ENCODE data around the gene GPC5. TPM values are rescaled to one million over a fixed set of nuclear protein-coding genes. Genes with fewer than 3 reads are reported as not detected.

The GPC5 gene
- total and polyA plus RNA-seq, 9 donors = 0.10 to 1.5 (median 0.38) TPM

DNA sequence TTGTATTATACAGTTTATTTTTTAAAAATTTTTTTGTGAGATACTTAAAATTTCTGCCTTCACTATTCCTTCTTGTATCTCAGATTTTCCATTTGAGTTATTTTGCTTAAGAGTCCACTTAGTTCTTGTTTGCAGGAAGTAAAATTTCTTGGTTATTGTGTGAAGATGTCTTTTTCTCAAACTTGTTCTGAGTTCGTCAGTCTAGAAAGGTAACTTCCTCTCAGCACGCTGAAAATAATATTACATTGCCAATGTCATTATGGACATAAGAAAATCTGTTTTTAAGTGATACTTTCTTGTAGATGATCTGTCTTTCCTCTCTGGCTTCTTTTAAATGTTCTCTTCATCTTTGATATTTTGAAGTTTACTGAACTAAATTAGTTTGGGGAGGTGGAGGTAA is 1096.5 kb downstream of the GPC5 start:
- Histone ChIP-seq H3K27ac (no peak overlapping the region), H3K4me1 (ENCODE audit: insufficient read depth) (no peaks in the 10 kb centered on the region), H3K36me3 (no peaks in the 10 kb centered on the region), H3K27me3 (no peaks in the 10 kb centered on the region), H3K9me3 (no peaks in the 10 kb centered on the region), H3K4me3 (no peak overlapping the region)
- intact Hi-C loops (cut with DNase I) = no loop called here
- no peak for DNase-seq
- WGBS, 3 donors = 92 to 94% (median 93%) methylated on average over 2 of the region's 2 CpGs
- no peak for TF ChIP-seq POLR2A (IDR thresholded peaks at IDR 0.05)
- TF ChIP-seq EP300 (IDR thresholded peaks at IDR 0.05) = no peak
- TF ChIP-seq, protein P1, sequence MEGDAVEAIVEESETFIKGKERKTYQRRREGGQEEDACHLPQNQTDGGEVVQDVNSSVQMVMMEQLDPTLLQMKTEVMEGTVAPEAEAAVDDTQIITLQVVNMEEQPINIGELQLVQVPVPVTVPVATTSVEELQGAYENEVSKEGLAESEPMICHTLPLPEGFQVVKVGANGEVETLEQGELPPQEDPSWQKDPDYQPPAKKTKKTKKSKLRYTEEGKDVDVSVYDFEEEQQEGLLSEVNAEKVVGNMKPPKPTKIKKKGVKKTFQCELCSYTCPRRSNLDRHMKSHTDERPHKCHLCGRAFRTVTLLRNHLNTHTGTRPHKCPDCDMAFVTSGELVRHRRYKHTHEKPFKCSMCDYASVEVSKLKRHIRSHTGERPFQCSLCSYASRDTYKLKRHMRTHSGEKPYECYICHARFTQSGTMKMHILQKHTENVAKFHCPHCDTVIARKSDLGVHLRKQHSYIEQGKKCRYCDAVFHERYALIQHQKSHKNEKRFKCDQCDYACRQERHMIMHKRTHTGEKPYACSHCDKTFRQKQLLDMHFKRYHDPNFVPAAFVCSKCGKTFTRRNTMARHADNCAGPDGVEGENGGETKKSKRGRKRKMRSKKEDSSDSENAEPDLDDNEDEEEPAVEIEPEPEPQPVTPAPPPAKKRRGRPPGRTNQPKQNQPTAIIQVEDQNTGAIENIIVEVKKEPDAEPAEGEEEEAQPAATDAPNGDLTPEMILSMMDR (IDR thresholded peaks at IDR 0.05) = no peak

DNA sequence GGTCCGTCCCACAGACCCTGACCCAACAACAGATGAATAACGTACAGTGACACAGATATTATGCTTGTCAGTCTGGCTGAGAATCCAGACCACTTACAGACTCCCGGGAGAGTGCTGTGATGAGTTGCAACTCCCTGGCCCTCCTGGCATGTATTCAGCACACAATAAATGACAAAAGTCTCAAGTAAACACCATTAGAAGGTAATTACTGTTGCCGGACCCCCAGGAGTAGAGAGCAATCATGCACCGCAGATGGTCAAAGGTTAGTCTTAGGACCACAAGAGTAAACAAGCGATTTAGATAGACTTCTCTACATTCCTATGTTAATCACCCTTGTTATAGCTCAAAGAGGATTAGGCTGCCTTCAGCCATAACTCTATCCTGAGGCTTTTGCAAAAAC is 1101.8 kb downstream of the GPC5 start:
- Histone ChIP-seq H3K4me3 (no peak overlapping the region), H3K27ac (no peak overlapping the region), H3K36me3 (no peaks in the 10 kb centered on the region), H3K27me3 (no peaks in the 10 kb centered on the region), H3K9me3 (no peaks in the 10 kb centered on the region), H3K4me1 (ENCODE audit: insufficient read depth) (no peaks in the 10 kb centered on the region)
- no peak for DNase-seq
- WGBS, 3 donors = 38 to 53% (median 50%) methylated on average over 6 of the region's 6 CpGs
- intact Hi-C loops (cut with DNase I) = no loop called here
- TF ChIP-seq, protein P1 (IDR thresholded peaks at IDR 0.05) = no peak
- no peak for TF ChIP-seq EP300 (IDR thresholded peaks at IDR 0.05)
- TF ChIP-seq POLR2A (IDR thresholded peaks at IDR 0.05) = no peak

DNA sequence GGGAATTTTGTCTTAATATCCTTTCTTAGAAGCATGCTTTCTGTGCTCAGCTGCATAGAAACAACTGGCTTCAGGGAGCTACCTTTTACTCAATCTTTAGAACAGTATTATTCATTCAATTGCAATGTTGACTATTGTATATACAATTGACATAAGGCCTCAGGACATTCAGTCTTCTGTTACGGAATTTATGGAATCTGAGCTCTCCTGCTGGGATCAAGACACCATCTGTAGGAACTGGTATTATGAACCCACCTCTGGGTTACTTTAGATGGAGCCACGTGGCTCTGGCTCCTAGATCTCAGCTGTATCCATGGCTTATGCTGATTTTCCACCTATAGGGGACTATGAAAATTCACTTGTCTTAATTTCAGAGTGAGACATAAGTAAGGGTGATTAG is 1112.0 kb downstream of the GPC5 start:
- TF ChIP-seq, protein P1 (IDR thresholded peaks at IDR 0.05) = no peak
- TF ChIP-seq POLR2A (IDR thresholded peaks at IDR 0.05) (no peak), EP300 (IDR thresholded peaks at IDR 0.05) (no peak)
- WGBS, 3 donors = 77 to 87% (median 86%) methylated on average over 2 of the region's 2 CpGs
- no peak overlapping the region for H3K4me3 ChIP-seq
- H3K27me3 ChIP-seq = no peaks in the 10 kb centered on the region
- intact Hi-C loops (cut with DNase I) = no loop called here
- H3K27ac ChIP-seq = no peak overlapping the region
- H3K9me3 ChIP-seq = no peaks in the 10 kb centered on the region
- no peaks in the 10 kb centered on the region for H3K36me3 ChIP-seq
- H3K4me1 ChIP-seq (ENCODE audit: insufficient read depth) = no peaks in the 10 kb centered on the region
- no peak for DNase-seq

DNA sequence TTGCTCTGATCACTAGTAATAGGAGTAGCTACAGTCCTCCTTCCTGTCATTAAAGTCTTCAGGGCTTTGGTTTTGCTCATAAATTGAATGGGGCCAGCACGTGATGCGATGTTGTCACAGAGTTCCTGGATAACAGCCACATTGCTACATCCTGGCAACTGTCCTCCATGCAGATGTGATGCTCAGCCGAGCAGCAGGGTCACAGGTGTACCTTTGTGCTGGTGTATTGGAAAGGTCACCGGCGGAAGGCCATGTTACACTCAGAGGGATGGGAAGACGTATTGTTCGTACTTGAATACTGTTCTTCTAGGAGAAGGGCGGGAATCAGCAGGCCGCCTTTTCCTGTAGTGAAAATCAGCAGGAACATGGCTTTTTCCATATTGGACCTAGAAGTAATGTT is 1114.4 kb downstream of the GPC5 start:
- no peak for TF ChIP-seq EP300 (IDR thresholded peaks at IDR 0.05)
- TF ChIP-seq, protein P1 (IDR thresholded peaks at IDR 0.05) = no peak
- TF ChIP-seq POLR2A (IDR thresholded peaks at IDR 0.05) = no peak
- Histone ChIP-seq H3K27ac (no peak overlapping the region), H3K36me3 (no peaks in the 10 kb centered on the region), H3K4me1 (ENCODE audit: insufficient read depth) (no peaks in the 10 kb centered on the region), H3K4me3 (no peak overlapping the region), H3K9me3 (no peaks in the 10 kb centered on the region), H3K27me3 (no peaks in the 10 kb centered on the region)
- WGBS, 3 donors = 80 to 91% (median 84%) methylated on average over 9 of the region's 9 CpGs
- DNase-seq = no peak
- intact Hi-C loops (cut with DNase I) = no loop called here

DNA sequence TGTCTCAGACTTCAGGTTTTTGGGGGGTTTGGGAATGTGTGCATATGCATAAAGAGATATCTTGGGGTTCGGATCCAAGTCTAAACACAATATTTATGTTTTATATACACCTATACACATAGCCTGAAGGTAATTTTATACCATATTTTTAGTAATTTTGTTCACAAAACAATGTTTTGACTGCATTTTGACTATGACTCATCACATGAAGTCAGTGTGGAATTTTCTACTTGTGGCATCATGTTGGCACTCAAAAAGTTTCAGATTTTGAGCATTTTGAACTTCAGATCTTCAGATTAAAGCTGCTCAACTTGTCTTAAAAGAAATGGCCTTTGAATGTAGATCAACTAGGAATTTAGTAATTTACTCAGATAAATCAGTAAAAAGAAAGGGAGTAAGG is 1115.3 kb downstream of the GPC5 start:
- intact Hi-C loops (cut with DNase I) = no loop called here
- no peak overlapping the region for H3K4me3 ChIP-seq
- 1 to 93% (median 48%) methylated on average over 1 of the region's 1 CpG for WGBS, 3 donors

More for the DNA sequence above, 1115.3 kb downstream of the GPC5 start:
- no peaks in the 10 kb centered on the region for H3K4me1 ChIP-seq (ENCODE audit: insufficient read depth)
- H3K27me3 ChIP-seq = no peaks in the 10 kb centered on the region
- H3K9me3 ChIP-seq = no peaks in the 10 kb centered on the region
- no peak for TF ChIP-seq EP300 (IDR thresholded peaks at IDR 0.05)
- no peak for TF ChIP-seq POLR2A (IDR thresholded peaks at IDR 0.05)
- no peaks in the 10 kb centered on the region for H3K36me3 ChIP-seq
- no peak overlapping the region for H3K27ac ChIP-seq
- DNase-seq = no peak

Measured in ovary (tissue), 9 donors.